IPS-18c (cell line): ENCODE data around the gene MSX1.

Experiments used
- H3K4me3 ChIP-seq: 2 replicates; pipeline ENCODE4 v1.7.0; 2013; ENCODE audit warnings: low read depth, mild to moderate bottlenecking, low read length, moderate library complexity; ENCODE audit not compliant: insufficient read depth
- H3K9me3 ChIP-seq: one replicate; pipeline ENCODE4 v1.6.1; 2013; ENCODE audit warnings: mild to moderate bottlenecking, low read length, moderate library complexity; ENCODE audit not compliant: control insufficient read depth, insufficient read depth

The MSX1 gene

DNA sequence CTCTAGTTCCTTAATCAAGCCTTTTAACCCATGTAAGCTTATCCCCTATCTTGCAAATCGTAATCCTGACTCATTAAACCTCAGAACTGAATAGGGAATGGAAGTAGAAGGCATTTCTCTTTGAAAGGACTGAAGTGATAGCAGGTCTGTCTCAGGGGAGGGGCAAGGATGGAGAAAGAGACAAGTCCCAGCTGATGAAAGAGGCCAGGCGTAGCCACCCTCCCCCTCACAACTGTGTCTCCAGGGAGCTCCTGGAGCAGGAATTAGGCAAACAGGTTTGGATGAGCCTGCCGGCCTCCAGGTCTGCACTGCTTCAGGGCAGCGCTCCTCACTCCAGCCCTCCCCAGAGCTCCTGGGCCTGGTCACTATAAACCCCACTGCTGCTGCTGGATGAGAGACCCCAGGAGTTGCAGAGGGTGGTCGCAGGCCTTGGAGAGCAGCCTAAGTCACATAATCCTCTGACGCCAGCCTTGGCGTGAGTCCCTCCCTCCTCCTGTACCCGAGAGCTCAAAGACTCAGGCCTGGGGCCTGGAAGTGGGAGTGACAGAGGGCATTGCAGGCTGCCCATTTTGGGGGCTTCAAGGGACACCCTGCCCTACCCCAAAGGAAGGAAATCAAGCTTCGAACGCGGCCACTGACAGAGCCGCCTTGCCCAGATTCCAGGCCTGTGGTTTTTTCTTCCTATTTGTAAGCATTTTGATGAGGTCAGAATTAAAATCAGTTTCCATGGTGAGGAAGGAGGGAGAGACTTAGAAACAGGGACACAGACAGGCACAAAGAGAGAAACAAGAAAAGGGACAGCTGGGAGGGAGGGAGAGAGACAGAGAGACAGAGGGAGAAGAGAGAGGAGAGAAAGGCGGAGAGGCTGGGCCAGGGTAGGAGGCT lies 21.2 kb upstream of the MSX1 start:
- Histone ChIP-seq H3K9me3 (no peaks in the 10 kb centered on the region), H3K4me3 (no peak overlapping the region)

DNA sequence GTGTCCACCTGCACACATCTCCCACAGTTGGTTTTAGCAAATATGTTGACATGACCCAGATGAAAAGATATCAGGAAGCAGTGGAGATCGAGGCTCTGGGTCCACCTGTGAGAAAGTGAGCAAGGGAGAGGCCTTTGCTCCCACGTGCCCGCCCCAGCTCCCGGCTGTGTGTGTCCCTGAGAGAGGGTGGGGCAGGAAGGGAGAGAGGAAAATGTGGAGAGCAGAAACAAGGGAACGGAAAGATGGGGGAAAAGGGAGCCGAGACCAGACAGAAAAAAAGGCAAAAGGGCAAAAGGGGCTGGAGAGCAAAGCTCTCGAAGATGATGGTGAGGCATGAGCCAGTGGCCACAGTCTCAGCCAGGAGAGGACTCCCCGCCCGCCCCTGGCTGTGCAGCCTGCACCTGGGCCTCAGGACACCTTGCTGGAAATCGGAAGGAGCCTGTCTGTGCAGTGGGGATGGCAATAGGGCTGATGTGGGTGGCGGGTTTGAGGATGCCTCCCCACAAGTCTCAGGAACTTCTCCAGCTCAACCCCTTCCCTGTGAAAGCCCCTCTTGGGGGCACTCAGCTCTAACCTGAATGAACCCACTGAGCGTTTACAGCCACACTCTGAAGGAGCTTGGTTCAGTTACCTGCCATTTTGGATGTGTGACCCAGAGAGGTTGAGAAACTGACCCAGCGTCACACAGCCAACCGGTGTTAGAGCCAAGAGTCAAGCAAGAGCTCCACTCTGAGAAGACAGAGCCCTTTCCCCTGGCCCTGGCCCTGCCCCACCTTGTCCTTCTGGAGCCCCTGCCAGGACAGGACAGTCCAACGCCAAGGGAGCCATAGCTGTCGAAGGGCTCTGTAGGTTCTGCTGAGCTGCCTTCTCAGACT lies 20.3 kb upstream of the MSX1 start:
- Histone ChIP-seq H3K9me3 (no peaks in the 10 kb centered on the region), H3K4me3 (no peak overlapping the region)

DNA sequence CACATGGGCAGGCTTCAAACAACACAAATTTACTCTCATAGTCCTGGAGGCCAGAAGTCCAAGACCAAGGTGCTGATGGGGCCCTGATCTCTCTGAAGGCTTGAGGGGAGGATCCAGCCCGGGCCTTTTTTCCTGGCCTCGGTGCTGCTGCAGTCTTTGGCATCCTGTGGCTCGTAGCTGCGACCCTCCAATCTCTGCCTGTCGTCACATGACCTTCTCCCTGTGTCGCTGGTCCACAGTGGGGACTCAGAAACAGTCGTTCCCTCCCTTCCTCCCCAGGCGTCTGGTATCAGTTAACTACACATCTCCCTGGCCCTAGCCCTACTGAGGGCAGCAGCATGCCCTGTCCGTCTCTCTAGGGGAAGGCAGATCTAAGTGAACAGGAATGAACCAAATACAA lies 19.1 kb upstream of the MSX1 start:
- no peak overlapping the region for H3K4me3 ChIP-seq
- no peaks in the 10 kb centered on the region for H3K9me3 ChIP-seq

DNA sequence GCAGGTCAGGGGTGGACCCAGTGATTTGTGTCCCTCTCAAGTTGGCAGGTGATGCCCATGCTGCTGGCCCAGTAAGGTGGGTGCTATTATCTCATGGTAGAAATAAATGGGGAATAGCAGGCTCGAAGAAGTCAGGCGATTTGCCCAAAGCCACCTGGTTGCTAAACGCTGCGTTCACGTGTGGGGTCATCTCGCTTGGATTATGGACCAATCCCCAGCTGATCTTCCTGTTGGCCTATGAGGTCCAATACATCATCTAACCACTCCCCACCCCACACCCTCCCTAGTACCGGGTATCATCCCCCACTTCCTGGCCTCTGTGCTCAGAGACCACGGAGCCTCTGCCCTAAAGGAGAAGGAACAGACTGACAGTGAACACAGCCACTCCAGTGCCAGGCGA lies 18.3 kb upstream of the MSX1 start:
- no peak overlapping the region for H3K4me3 ChIP-seq
- no peaks in the 10 kb centered on the region for H3K9me3 ChIP-seq

DNA sequence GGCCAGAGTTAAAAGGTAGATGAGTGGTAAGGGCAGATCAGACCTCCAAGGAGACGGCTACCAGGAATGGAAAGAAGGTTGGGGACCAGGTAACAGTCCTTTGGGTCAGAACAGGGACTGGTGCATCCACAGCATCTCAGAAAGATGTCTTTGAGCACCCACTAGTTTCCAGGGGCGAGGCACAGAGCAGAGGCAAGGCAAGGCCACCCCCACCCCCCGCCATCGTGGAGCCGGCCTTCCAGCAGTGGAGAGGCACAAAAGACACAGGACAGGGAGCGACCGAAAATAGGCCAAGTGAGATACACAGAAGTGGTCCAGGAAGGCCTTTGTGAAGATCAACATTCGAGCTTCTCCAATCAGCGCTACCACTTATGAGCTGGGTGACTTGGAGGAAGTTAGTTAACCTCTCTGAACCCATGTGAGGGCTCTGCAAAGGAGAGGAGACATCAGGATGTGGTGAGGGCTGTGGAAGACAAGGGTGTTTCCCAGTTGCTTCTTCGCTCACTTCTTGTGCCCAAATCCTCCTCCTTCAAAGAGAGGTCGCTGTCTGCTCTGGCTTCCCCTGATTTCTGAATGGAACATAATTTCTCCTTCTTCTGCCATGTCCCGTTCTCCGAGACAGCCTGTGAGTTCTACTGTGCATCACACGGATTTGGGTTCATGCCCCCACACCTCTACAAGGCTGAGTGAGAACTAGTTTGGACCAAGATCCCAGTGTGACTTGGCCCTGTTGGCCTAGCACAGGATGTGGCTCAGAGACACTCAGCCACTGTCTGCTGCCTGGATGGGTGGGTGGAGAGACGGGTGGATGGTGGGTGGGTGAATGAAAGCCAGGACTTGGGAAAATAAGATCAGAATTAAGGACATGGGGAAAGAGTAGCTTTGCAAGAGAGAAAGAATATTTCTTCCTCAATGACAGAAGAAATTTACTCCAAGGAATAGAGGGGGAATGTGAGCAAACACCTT lies 16.7 kb upstream of the MSX1 start:
- no peaks in the 10 kb centered on the region for H3K9me3 ChIP-seq
- H3K4me3 ChIP-seq: no peak overlapping the region

DNA sequence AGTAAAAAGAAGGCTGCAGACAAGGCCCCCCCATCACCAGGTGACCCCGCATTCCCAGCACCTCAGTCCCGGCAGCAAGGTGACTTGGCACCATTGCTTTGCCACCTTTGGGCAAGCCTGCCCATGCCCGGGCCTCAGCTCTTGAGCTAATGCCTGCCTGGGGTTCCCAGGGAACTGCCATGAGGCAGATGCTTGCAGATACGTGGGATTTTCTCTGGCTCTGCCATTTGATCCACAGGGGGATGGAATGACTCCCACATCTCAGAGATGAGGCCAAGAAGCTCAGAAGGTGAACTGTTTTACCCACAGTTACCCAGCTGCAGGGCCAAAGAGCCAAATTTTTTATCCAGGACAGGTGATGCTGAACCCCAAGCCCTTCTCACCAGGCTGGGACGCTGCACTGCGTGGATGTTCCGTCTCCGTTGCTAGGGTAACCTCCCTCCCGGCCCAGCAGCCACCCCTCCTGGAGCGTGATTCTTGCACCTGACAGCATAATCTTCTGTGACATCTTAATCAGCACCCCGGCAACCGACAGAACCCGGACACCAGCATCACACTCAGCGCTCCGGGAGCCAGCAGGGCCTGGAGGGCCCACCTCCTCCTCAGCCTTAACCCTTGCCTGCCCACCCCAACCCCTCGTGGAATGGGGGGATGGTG lies 15.7 kb upstream of the MSX1 start:
- no peak overlapping the region for H3K4me3 ChIP-seq
- H3K9me3 ChIP-seq: no peaks in the 10 kb centered on the region

DNA sequence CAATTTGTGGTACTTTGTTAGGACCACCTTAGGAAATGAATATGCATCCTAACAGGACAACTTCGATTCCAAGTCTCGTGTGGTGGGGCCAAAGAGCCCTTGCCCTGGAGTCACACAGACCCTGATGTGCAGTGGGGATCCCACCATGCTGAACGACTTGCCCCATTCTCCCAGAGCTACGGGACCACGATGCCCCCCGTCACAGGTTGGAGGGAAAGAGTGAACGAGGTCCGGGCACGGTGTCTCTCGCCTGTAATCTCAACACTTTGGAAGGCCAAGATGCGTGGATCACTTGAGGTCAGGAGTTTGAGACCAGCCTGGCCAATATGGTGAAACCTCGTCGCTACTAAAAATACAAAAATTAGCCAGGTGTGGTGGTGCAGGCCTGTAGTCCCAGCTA lies 14.4 kb upstream of the MSX1 start:
- H3K4me3 ChIP-seq: no peak overlapping the region

DNA sequence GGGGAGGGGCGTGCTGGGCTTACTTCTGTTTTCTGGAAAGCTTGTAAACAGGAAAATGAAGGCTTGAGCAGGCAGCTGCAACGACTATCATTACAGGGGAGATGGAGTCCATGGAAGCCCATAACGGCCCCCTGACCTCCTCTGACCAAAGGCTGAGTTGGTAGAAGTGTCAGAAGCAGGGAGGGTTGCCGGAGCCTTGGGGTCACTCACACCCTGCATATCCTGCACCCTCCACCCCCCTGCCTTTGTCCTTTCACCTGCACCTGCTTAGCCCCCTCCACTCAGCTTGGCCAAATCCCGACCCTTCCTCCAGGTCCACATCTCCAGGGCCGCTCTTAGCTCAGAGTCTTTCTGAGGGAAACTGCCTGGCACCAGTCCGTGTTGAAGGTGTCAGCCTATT lies 12.5 kb upstream of the MSX1 start:
- no peak overlapping the region for H3K4me3 ChIP-seq
- H3K9me3 ChIP-seq: peaks cover 2% of the 10 kb centered on the region

More for the DNA sequence above, 14.4 kb upstream of the MSX1 start:
- H3K9me3 ChIP-seq: peaks cover 2% of the 10 kb centered on the region

DNA sequence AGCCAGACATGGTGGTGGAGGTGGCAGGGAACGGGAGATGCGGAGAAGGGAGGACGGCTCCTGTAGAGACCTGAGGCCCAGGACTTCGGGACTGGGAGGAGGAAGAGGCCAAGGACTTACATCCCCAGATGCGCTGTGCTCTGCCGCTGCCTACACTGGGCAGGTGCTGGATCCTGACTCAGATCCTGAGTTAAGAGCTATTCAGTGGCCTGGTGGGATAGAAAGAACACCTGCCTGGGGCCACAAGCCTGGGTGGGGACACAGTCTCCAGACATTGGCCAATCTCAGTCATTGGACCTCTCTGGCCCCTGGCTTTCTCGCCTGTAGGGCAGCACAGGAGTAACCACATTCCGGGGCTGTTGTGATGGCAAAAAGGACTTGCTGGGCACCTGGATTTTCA lies 10.9 kb upstream of the MSX1 start:
- peaks cover 4% of the 10 kb centered on the region for H3K9me3 ChIP-seq
- no peak overlapping the region for H3K4me3 ChIP-seq

DNA sequence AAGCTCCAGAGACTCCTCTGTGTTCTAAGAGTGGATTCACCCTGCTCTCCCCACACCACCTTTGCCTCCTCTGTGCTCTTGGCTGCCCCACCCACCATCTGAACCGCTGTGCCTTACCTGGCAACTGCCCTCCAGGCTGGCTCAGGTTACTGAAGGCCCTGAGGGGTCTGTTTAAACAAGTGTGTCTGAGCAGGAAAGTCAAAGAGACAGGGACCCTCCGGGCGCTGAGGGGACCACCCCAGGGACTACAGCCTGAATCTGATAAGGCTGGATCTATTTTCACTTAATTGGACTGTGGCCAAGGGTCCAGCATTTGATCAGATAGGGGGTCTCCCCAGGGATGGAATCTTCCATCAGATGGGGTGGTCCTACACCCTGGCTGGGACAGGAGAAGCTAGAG lies 10.4 kb upstream of the MSX1 start:
- Histone ChIP-seq H3K9me3 (peaks cover 4% of the 10 kb centered on the region), H3K4me3 (no peak overlapping the region)

DNA sequence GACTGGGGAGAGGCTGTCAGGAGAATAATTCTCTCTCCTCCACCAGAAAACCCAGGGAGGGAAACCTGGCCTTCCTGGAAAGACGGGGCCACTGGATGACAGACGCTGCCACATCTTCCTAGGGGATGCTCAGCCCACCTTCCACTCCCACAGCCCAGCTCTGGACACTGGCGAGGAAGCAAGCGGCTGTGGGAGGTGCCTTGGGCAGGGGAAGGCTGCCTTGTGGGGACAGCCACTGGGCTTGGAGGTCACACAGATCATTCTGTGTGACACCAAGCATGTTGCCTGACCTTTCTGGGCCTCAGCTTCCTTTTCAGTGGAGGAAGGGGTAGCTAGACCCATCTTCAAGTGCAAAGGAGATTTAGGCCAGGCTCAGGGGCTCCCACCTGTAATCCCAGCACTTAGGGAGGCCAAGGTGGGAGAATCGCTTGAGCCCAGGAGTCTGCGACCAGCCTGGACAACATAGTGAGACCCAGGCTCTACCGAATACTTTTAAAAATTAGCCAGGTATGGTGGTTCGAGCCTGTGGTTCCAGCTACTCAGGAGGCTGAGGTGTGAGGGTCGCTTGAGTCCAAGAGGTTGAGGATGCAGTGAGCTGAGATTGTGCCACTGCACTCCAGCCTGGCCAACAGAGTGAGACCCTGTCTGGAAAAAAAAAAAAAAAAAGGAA lies 9.8 kb upstream of the MSX1 start:
- H3K9me3 ChIP-seq: peaks cover 4% of the 10 kb centered on the region
- no peak overlapping the region for H3K4me3 ChIP-seq

DNA sequence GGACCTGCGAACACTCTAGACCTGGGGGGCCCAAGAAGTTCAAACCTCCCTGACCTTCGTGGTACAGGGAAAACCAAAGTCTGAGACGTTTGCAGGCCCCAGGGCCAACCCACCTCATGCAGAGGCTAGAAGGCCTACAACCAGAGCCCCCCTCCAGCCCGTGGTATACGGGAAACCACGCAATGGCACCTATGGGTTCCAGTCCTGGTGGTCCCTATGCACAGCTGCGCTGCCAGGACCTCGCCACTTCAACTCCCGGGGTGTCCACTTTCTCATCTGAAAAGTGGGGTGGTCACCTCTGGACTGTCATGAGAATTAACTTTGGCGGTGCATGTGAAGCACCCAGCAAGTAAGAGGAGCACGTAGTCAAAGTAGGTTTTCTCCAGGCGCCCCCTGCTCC lies 8.4 kb upstream of the MSX1 start:
- Histone ChIP-seq H3K9me3 (peaks cover 4% of the 10 kb centered on the region), H3K4me3 (no peak overlapping the region)

DNA sequence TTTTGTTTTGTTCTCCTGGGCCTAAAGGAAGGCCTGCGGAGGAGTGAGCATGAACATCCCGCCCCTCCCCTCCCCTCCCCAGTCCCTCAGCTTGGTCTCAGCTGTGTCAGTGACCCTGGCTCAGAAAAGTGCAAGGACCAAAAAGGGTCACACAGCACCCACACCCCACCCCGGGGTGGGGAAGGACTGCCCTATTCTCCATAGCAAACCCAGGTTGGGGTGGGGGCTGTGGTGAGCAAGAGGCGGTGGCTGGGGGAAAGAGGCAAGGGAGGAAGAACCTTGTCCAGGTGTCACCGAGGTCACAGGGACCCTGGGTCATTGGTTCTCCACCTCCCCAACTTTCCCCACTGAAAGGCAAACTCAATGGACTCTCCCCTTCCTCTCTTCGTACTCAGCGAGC lies 7.6 kb upstream of the MSX1 start:
- no peak overlapping the region for H3K4me3 ChIP-seq
- peaks cover 4% of the 10 kb centered on the region for H3K9me3 ChIP-seq

DNA sequence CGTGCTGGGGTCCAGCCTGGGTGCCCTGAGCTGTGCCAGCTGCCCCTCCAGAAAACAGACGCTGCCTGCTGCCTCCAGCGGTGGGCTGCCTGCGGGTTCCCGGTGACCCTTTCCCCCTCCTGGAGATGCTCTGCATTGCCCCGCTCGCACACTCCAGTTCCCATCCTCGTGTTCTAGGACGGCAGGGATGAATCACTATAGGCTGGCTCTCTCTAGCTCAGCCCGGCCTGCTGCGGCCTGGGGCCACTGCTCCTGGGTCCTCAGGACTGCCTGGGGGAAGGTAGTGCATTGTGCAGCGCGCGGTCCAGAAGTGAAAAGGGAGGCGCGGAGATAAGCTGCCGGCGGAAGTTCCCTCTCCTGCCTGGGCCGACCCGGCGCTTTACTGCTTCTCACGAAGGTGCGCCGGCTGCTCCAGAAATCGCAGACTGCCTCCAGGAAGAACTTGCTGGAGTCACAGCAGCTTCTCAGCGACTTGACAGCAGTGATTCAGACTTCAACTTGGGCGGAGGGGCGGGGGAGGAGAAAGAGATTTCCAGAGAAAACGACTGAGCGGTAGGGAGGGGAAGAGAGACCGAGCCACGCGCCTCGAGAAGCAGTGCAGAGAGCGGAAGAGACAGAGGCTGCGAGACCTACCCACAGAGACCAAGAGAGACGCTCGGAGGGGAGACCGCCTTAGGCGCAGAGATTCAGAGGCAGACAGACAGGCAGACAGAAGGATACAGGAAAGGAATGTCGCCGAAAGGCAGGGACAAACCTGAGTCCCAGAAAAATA lies 6.7 kb upstream of the MSX1 start:
- peak overlapping the region; percentile 40 for H3K4me3 ChIP-seq

DNA sequence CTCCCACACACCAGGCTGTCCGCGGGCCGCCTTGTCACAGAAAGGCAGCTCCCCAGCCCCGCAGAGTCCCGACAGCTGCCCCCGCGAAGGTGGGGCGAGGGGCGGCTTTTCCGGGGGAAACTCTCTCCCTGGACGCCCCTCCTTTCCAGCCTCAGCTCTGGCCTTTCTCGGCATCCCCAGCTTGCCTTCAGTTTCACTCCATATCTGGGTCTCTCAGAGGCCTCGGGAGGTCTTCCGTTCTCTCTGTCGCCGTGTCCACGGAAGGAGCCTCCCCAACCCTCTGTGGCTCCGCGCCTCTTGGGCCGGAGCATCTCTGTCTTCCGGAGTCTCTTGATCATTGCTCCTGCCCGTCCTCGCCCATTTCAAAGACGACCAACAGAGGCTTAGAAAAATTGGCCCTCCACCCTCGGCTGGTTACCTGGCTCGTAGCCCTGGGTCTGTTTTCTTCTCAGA lies 6.1 kb upstream of the MSX1 start:
- H3K9me3 ChIP-seq: peaks cover 4% of the 10 kb centered on the region
- H3K4me3 ChIP-seq: peak overlapping the region; percentile 40; the same call in 1 of the 2 replicates

More for the DNA sequence above, 6.7 kb upstream of the MSX1 start:
- H3K9me3 ChIP-seq: peaks cover 4% of the 10 kb centered on the region
